NCI-H69 (cell line): ENCODE results near the gene TSPO.
A peak's percentile ranks its signal among the peaks of the same experiment; 100 is the strongest.

Experiments
- DNase-seq: peaks from one replicate; lab custom pipeline; 2025; lab: John Stamatoyannopoulos, UW

The TSPO gene

DNA sequence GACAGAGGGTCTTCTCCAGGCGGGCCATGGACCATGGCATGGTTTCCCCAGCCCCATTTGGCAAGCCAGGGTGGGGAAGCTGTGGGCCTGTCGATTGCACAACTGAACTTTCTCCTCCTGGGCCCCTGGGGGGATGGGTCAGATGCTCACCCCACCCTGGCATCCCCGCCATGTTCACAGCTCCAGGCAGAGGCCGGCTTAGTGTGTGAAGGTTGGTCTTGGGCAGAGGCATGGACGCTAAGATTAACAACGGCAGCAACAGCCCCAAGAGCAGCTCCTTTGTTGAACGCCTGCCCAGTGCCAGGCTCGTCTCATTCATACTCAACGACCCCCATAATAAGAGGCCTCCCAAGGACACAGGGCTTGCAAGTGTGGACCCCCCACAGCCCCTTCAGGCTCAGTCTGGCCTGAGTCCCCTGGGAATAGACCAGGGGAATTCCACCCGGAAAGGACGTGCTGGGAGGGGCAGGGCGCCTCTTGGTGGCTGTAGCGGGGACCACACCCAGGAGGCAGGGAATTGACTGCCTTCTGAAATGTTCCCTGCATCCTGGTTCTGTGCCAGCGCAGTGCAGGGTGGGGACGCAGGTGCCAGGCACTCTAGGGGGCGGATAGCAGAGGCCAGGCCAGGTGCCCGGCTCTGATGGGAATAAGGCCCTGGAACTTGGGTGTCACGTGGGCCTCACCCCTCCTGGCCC lies 8.3 kb downstream of the TSPO start:
- peak; percentile 89 for DNase-seq

DNA sequence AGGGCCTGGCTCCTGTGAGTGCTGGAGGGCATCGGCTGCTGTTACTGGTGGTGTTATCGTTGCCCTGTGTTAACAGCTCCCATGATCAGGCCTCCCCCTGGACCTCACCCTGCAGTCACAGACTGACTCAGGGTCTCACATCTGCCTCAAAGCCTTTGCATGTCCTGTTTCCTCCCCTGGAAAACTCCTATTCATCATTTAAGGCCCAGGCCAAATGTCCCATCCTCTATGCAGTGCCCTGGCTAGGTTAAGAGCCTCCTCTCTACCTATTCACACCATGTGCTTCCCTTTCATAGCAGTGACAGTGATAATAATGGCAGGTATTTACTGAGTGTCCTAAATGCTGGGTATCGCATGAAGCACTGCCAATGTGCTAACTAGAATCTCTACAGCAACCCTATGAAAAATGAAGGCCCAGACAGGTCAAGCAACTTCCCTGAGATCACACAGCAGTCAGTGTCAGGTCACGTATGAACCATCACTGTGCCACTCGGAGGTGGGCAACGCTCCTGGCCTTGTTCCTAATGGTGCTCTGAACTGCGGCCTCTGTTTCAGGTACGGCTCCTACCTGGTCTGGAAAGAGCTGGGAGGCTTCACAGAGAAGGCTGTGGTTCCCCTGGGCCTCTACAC lies 9.3 kb downstream of the TSPO start:
- no peak for DNase-seq

DNA sequence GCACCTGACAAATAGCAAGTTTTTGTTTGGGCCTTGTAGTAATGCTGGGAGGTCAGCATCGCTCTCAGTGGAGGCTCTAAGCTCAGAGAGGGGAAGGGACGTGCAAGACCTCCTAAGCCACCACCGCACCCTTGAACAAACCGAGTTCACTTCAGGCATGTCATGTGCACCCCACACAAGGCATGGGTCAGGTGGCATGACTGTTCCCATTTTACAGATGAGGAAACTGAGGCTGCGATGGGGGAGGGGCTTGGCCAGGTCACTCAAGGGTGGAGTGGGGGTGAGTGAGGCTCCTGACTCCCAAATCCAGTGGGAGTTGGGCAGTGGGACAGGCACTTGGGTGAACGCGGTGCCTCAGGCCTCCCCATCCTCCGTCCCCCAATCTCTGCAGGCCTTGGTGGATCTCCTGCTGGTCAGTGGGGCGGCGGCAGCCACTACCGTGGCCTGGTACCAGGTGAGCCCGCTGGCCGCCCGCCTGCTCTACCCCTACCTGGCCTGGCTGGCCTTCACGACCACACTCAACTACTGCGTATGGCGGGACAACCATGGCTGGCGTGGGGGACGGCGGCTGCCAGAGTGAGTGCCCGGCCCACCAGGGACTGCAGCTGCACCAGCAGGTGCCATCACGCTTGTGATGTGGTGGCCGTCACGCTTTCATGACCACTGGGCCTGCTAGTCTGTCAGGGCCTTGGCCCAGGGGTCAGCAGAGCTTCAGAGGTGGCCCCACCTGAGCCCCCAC lies 11.2 kb downstream of the TSPO start:
- no peak for DNase-seq

DNA sequence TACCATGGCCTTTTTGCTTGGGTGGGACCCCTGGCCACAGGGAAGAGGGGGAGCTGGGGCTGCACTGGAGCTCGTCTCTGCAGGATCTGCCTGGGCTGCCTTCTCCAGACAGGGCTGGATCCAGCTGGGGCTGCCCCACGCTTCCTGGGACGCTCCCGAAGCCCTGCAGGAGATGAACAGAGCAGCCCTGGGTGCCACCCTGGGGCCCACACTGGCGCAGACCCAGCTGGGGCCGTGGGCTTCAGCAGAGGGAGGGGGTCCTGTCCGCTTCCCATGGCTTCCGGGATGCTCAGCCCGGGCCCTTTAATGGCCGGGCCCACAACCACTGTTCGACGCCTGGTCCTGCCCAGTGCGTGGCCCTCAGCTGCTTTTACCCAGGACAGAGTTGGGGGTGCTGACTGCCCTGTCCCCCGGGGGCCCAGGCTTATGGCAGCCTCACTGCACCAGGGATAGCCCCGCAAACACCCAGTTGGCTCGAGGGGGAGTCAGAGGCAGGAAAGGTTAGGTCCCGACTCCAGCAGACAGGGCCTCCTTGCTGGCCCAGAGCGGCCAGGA lies 12.0 kb downstream of the TSPO start:
- no peak for DNase-seq

DNA sequence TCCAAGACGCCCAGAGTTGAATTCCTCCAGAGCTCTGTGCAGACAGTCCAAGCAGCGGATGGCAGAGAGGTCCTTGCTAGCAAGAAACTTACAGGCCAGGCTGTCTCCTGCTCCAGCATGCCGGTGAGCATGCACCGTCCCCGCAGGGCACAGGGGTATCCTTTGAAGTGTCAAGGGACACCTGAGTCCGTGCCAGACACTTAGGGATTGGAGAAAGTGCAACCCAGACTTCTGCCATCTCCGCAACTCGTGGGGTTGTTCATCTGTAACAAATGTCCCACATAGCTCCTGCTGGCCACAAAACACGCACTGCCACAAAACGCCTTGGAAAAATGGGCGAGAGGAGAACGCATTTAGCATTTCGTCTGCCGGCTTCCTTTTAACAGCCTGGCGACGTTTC lies 13.3 kb downstream of the TSPO start:
- DNase-seq: peak; percentile 45

DNA sequence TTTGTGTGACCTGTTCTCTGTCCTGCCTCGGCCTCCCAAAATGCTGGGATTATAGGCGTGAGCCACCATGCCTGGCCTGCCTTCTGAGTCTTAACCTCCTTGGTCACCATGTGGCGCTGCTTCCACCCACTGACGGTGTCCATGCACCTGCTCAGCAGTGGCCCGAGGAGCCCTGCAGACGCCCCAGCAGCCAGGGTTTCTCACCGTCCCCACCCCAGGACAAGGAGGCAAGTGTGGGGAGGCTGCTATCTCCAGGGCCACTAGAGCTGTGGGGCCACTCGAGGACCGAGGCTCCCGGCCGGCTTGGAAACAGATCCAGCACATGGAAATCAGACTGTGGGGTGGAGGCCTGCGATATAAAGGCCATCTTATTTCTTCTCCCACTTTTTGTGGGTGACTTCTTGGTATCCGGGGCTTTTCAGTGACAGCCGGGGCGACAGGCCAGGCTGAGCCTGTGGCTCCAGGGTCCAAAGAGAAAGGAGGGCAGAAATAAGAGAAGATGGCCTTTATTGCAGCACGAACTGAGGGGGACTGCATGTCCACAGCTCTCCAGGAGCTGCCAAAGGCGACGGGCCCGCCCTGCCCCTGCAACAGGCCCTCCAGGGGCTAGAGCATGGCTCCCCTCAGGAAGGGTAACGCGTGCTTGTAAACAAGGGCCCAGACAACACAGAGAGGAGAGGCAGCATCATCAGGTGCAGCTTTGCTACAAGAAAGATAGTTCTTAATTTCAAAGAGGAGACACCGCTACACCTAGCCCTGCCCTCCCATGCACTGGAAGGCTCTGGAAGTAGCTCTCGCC lies 15.0 kb downstream of the TSPO start:
- DNase-seq: no peak

DNA sequence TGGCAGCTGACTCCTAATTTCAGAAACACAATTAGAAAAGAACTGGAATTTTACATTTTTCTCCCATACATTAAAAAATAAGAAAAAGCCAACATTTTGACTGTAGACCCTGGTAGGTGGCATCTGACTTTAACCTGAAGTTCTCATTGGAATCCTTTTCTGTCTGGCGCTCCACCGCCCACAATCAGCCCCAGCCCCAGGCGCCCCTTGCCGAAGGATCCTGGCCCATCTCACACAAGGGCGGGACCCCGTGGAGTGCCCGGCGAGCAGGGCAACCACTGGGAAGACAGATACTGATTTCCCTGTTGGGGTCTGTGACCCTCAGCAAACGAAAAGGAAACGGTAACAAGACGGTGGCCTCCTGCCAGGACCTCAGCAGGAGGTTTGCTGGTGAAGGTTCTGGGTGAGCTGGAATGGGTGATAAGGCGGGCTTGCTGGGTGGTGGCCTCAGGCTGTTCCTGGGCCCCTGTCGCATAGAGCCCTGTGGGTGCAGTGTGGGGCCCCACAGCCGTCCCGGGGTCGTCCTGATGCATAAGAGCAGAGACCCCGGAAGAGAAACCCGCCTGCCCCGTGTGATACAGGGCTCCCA lies 15.7 kb downstream of the TSPO start:
- DNase-seq: no peak

DNA sequence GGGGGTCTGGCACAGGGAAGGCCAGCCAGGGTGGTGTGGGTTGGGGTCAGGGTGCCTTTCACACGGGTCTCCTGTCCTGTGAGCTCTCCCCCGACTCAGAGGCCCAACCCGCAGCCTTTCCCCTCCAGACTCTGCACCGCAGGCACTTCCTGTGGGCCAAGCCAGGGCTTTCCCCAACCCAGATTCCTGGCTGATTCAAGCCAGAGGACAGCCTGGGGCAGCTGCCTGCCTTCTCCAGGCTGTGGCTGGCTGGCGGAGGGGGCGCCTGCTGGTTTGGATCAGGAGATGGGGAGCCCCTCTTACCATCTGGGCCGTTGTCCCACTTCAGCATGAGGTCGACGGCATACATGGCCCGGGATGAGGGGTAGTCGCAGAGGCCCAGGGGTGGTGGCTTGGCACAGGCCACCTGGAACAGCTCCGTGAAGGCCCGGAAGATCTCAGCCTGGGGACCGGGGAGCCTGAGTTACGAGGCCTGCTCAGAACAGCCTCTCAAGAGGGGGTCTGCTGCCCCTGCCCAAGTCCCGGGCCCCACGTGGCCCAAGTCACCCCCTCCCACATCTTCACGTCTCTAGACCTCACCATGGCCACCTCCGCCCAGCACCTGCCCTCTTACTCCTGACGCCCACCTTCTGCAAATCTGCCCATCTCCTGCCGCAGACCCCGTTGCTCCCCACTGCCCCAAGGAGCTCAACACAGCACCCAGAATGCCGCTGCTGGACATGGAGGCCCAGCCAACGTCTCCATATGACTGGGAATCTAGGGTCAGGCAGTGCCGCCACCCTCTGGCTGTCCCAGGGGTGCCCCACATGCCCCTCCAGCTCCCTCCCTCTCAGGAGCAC lies 17.3 kb downstream of the TSPO start:
- no peak for DNase-seq

DNA sequence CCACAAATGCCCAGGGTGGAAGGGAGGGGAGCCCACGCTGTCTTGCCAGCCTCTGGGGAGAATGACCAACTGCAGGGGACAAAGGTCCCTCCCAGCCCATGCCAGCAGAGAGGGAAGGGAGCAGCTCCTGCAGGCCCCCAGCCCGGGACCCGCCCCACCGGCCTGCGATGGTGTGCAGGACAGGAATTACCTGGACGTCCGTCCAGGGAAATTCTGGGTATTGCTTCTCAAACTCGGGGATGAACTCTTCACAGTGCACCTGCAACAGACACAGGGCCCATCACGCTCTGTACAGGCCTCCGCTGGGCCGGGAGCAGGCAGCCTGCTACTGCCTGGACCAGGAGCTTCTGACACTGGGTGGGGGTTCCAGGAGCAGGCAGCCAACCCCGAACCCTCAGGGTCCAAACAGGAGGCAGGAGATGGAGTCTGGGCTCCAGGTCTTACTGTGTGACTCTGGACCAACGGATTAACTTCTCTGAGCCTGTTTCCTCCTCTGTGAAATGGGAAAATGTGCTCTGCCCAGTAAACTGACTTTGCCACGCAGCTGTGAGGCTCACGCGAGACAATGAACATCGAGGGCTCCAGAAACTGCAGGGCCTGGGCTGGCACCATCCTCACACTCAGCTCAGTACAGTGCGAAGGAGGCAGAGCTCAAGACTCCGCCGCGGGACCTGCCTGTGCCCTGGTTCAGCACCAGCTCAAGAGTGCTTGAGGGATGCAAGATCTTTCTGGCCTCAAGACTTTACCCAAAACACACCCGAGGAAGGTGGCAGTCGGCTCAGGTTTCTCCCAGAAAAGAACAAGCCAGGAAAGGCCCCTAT lies 18.2 kb downstream of the TSPO start:
- DNase-seq: no peak

DNA sequence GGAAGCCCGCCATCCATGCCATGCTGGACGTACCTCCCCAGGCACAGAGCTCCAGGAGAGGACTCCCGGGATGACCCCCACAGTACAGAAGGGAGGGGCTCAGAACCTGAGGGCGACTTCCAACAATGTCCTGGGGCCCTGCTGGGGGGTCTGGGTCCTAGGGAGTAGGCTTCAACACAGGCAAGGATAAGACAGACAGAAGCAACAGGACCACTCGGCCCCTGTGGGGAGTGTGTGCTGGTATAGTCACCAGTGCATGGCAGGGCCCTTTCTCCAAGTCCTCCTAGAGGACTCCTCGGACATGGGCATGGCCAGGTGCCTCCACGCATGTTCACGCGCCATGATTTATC lies 18.7 kb downstream of the TSPO start:
- no peak for DNase-seq

DNA sequence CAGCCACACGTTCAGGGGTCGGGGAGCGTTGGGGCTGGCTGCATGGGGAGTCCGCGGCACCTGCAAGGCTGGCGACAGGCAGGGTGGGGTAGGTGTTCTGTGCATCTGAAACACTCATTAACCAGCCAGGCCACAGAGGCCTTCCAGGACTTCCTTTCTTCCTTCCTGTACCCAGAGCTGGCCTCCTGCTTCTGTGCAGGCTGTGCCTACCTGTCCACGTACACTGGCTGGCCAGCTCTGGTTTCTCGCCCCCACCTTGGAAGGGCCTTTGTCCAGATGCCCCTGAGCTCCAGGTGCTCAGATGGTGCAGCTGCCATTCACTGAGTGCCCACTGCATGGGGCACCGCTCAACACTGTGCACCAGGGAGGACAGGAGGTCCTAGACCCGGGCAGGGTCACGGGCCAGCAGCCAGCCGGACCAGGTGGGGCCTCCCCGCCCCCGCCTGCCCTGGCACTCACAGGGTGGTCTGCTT lies 19.7 kb downstream of the TSPO start:
- no peak for DNase-seq

DNA sequence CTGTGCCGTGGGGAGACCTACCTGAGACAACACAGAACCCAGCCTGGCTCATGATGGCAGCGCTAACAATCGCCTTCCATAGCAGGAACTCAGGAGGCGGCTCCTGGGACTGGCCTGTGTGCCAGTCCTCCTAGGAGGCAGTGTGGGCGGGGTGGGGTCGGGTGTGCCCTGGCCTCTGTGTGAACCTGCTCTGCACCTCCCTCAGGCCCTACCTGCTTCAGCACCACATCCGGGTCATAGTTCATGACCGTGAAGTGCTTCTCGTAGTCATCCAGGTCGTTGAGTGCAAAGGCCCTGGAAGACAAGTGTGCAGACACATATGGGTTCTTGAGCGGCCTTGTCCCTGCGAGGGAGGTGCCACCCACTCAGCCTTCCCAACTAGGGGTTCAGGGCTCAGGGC lies 20.2 kb downstream of the TSPO start:
- no peak for DNase-seq

DNA sequence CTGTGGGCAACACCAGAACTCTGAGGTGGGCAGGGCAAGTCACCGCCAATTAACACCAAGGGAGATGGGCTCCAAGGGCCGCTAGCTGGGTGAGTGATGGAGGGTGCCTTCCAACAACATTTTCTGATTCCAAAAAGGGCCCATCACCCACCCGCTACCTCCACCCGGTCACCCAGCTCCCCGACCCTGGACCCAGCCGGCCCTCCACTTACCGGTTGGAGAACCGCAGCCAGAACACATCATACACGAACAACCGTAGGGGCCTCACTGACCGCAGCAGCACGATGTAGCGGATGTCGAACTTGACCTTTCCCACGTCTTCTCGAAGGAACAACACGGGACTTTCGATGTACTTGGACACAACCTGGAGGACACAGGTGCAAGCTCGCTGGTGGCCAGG lies 20.8 kb downstream of the TSPO start:
- no peak for DNase-seq

DNA sequence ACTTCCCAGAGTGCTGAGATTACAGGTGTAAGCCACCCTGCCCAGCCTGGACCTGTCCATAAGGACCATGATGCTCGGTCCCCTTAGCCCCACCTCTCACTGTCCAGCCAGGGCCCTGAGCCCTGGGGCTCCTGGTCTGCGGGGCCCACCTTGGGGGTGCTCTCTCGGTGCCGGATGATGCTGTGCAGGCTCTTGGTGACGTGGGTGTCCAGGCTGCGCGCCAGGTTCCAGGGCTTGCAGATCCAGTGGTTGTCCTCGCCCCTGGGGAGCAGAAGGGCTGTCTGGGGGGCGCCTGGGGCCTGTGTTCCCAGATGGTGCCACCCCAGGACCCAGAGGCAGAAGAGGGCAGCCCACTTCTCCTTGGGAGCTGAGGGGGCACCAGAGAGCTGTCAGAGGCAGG lies 22.2 kb downstream of the TSPO start:
- DNase-seq: no peak

DNA sequence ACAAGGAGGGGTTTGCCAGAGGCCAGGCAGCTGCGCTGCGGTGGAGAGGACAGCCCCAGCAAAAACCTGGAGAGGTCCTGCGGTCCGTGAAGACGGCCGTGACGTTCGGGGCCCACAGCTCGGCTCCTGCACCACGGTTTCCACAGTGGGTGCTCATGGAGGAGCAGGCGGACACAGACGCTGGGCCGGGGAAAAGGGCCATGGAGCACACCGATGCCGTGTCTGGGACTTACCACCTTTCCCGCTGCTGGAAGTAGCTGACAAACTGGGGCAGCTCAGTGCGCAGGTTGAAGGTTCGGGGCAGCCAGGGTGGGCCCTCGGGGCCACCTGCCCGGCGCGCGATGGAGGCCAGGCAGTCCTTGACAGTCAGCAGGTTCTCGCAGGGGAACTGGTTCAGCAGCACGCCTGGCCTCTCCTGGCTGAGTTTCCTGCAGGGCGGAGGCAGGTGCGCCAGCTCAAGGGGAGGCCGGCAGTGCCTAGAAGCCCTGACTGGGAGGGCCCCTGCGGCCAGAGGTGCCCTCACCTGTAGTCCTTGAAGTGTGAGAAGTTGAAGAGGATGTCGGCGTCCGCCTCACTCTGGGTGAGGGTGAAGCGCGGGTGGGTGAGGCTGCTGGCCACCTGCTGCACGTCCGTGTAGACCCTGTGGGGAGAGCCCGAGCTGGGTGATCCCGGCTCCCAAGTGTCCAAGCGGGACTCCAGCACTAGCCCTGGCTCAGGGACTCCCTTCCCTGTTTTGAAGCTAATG lies 22.8 kb downstream of the TSPO start:
- DNase-seq: no peak

DNA sequence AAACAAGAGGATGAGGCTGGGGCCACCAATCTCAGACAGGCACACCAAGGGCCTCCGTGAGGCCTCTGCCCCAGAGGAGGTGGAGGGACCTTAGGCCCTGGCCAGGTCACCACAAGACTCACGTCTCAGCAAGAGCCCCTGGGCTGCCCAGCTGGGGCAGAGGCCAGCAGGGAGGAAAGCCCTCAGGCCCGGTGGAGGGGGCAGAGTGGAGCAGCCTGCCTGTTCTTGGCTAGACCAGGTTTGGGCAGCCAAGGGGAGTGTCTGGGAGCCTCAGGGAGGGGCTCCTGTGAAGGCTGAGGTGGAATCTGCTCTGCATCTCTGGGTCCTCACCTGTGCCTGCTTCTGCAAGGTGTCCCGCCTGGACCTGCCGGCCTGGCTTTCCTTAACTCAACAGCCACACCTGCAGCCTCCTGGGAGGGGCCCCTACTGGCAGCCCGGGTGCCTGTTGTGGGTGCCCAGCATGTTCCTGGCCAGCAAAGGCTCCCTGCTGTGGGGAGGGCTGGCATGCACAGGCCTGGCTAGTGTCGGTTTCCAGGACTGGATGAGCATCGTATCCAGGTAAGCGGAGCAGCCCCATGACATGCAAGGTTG lies 23.7 kb downstream of the TSPO start:
- DNase-seq: peak; percentile 16

DNA sequence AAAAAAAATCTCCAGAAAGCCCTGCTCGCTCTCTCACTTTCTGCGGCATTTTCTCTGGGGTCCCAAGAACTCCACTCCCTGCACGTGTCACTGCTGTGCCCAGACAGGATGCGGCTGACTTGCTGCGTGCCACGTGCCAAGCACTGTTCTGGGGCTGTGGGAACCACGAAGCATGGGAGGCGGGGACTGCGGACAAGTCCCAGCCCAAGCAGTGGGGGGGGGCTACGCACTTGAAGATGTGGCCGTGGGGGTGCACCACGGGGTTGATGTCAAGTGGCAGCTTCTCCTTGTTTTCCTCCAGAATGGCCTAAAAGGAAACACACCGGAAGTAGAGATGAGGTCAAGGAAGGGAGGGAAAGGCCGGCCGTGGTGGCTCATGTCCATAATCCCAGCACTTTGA lies 24.7 kb downstream of the TSPO start:
- DNase-seq: no peak

DNA sequence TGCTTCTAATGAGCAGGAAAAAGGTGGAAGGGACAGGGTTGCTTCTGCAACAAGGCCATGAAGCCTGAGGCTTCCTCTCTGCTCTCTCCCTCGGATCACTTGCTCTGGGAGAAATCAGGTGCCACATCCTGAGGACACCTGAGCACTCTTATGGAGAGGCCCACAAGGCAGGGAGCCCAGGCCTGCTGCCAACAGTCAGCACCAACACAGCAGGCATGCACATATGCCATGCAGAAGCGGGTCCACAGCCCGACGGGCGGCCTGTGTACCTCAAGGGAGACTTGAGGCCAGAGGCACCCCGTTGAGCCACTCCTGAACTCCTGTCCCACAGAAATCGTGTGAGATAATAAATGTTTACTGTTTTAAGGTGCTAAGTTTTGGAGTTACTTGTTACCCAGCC lies 26.1 kb downstream of the TSPO start:
- peak; percentile 27 for DNase-seq
